ENCODE measurements around the gene VAPA.

VAPA gene

DNA sequence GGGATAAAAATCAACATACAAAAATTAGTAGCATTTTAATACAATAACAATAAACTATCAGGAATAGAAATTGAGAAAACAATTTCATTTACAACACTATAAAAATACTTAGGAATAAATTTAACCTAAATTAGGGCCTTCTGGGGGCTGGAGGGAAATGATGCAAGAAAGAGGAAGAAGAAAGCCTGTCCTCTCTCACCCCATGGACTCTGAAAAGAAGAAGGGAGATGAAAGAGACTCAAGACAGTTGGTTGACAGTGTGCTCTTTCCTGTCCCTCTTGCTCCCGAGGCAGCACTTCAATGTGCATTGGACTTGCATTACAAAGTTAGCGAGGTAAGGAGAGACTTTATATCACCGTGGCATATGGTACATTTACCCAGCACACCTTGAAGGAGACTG, 88.5 kb downstream of the VAPA start:
- no peak for DNase-seq (ENCODE audit: low read depth in 2 of 2)

DNA sequence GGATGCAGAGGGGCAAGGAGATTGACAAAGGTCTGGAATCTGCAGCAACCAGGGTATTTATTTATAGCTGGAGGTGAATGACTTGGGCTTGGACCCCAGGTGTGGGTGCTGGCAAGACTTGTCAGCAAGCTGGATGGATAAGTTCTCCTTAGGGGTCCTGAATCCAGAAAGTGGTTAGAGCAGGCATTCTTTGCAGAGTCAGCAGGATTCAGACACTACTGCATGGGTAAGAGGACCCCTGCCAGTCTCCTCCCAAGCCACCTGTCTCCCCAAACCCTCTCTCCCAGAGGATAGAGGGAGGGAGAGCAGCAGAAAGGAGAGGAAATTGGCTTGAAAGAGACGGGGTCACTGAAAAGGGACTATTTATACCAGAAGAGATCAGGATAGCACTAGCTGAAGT, 89.5 kb downstream of the VAPA start:
- DNase-seq (ENCODE audit: low read depth in 2 of 2) = no peak

DNA sequence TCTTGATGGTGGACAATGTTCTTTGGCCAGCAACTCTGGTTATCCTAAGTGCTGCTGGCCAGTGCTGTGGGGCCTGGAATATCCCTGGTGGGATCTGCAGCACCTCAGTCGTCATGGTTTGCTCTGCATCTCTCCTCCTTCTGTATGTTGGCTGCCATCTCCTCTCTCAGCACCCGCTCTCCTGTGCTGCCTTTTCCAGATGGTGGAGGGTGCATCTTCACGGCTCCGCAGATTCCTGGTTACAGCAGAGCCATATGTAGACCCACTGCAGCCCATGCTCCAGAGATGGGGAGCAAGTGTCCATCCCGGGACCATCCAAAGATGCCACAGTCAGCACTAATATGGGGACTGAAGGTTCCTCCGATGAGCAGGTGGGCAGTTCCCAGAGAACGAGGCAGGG, 90.0 kb downstream of the VAPA start:
- no peak for DNase-seq (ENCODE audit: low read depth in 2 of 2)

DNA sequence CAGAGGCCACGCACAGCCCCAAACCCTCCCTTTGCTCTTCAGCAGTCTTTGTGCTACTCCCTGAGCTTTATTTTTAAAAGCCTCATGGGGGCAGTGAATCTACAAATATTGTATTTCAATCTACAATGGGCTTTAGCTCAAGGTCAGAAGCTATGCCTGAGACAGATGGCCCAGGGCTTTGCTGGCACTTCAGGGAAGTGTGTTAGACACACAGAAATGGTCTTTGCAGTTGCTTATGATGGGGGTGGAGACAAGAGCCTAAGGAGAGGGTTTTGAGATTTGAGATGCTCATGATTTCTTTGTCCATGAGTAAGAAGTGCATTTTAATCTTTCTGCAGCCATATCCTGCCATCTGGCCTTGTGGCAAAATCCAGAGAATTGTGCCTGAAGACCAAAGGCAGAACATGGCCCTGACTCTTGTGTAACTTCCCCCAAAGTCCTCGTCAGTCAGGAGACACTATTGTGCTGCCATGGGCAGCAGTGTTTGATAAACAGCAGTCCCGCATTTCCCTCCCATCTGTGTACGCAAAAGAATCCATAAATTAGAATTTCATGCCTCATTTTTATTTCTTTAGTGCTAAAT, 92.6 kb downstream of the VAPA start:
- DNase-seq (ENCODE audit: low read depth in 2 of 2) = no peak

DNA sequence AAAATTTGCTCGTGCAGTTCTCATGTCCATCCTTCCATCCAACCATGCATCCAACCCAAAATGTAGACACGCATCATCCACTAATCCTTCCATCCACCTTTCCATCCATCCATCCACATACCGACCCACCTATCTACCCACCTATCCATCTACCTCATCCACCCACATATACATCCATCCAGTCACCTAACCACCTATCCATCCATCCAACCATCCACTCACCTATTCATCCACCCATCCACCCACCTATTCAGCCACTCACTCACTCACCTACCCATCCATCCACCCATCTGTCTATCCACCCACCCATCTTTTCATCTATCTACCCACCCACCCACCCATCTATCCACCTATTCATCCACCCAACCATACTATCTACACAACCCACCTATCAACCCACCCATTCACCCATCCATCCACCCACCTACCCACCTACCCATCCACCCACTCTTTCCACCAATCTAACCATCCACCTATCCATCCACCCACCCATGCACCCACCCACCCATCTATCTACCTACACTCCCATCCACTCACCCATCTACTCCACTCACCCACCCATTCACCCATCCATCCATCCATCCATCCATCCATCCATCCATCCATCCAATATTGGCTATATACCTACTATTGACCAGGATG, 94.3 kb downstream of the VAPA start:
- DNase-seq (ENCODE audit: low read depth in 2 of 2) = no peak

All from stimulated activated CD8-positive, alpha-beta memory T cell treated with anti-CD3 and anti-CD28 coated beads, Interleukin-7, amount 100 ng/mL, for 4 hours (primary cell).